Astrocyte of the cerebellum (primary cell): ENCODE measurements around the gene TRAF1.
A peak's percentile ranks its signal among the peaks of the same experiment; 100 is the strongest.

Experiments used
- DNase-seq: peaks from one replicate; pipeline ENCODE4 v3.0.0-alpha.2; 2011; ENCODE audit warnings: low read depth
- H3K4me3 ChIP-seq: 2 replicates; pipeline ENCODE4 v1.5.1; 2011; ENCODE audit warnings: mild to moderate bottlenecking, low read depth, low read length, moderate library complexity
- CTCF ChIP-seq: IDR thresholded peaks from 2 replicates; pipeline ENCODE4 v1.5.1; 2012; ENCODE audit warnings: low read length, low read depth, moderate library complexity, mild to moderate bottlenecking; ENCODE audit errors: missing control alignments
- in situ Hi-C: cut with HindIII; loops from 2 replicates; pipeline ENCODE4 v1.10.0; 2017; ENCODE audit warnings: low sequenced_read_pairs

Gene TRAF1

DNA sequence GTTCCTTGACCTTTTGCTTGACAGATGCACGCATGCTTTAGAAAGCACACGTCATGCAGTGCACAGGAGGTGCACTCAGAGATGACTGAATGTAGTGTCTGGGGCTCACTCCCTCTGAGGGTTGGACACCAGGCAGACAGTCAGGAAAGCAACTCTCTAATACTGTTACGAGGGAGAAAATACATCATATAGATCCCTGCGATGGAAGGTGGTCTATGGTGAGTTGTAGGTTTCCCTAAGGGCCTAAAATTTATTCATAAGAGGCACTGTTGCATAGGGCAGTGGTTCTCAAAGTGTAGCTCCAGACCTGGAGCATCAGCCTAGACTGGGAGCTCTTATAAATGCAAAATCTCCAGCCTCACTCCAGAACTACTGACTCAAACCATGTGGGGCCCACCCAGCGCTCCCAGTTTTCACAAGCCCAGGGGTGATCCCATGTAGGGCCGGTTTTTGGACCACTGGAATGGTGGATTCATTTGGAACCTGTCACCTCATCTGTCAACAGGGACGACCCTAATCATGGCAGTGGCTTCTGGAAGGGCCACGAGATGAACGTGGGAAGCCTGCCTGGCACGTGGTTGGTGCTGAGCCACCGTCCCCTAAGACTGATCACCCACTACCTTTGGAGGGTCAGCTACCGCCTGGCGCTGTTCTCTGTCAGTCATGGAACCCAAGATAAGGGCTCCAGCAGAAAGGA lies 32.8 kb downstream of the TRAF1 start:
- no peak for TF ChIP-seq CTCF
- DNase-seq: no peak
- no peak overlapping the region for H3K4me3 ChIP-seq
- in situ Hi-C loops: no loop called here

DNA sequence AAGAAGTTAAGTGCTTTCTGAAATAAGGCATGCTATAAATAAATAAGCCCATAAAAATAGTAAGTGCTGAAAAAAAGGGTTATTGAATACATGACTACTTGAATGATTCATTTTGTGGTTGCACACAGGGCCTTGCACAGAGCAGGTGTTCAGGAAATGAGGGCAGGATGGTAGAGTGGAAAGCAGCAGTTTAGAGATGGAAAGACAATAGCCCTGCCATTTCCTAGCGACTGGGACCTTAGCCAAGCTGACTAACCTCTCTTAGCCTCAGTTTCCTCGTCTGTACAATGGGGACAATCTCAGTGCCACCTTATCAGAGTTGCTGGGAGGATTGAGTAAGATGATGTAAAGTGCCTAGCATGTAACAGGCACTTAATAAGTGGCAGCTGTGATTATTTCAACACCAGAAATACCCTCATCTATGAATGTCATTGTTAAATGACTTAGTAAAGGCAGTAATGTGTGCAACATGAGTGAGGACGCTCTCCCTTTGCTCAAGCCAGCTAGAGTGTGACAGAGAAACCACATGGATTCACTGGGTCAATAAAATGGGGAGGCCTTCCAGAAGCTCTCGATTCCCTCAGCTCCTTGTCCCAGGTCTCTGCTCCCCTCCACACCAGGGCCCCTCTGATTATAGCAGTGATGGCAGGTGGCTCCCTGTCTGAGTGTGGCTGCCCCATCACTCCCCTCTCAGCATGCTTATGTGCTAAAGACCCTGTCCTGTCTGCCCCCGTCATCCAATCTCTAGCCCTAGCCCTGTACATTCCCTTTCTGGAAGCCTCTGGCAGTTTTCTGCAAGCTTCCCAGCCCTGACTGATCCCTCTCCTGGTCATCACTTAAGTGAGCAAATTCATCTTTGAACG lies 33.6 kb downstream of the TRAF1 start:
- DNase-seq: peak; percentile 46
- no peak for TF ChIP-seq CTCF
- in situ Hi-C loops: no loop called here
- no peak overlapping the region for H3K4me3 ChIP-seq

DNA sequence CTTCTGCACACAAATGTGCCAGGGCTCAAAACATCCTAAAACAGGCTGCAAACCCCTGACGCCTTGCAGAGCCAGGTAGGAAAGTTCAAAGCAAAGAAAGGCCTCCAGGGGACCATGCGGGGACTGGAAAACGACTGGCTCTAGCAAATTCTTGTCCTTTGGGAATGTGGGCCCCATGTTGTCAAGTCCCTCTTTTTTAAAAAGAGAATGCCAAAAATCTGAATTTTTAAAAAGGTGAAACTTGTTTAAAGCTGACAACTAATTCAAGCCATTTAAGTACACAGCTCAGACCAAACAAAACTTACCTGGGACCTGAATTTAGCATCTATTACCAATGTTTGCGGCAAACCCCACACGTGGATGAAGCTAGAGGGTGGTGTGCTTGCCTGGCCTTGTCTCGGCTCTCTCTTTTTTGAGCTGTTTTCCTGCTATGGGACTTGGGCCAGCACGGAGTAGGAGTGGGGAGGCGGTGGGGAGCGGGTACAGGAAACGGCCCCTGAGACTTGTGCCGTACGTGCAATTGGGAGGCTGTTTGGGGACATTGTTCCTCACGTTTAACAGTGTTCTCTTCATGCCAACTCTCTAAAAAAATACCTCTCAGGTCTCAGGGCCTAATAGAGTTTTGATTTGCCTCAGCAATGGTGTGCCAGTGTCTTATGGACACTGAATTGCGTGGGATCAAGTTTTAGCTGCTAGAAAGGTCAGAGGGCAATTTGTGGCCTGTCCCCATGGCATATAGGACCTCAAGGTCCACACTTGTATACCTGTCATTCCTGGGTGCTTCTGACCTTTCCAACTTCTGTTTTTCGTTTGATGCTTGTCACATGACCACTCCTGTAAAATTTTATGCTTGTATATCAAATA lies 34.5 kb downstream of the TRAF1 start:
- H3K4me3 ChIP-seq: no peak overlapping the region
- in situ Hi-C loops: no loop called here
- TF ChIP-seq CTCF: no peak
- no peak for DNase-seq

GRCh38 chr9:120891245-120891883 lies 35.2 kb downstream of the TRAF1 start:
- in situ Hi-C loops: no loop called here
- DNase-seq: no peak
- no peak overlapping the region for H3K4me3 ChIP-seq
- no peak for TF ChIP-seq CTCF

GRCh38 chr9:120890320-120891244 lies 36.0 kb downstream of the TRAF1 start:
- TF ChIP-seq CTCF: no peak
- in situ Hi-C loops: no loop called here
- no peak overlapping the region for H3K4me3 ChIP-seq
- no peak for DNase-seq
